ENCODE data around the gene GPR89A.

GPR89A gene

DNA sequence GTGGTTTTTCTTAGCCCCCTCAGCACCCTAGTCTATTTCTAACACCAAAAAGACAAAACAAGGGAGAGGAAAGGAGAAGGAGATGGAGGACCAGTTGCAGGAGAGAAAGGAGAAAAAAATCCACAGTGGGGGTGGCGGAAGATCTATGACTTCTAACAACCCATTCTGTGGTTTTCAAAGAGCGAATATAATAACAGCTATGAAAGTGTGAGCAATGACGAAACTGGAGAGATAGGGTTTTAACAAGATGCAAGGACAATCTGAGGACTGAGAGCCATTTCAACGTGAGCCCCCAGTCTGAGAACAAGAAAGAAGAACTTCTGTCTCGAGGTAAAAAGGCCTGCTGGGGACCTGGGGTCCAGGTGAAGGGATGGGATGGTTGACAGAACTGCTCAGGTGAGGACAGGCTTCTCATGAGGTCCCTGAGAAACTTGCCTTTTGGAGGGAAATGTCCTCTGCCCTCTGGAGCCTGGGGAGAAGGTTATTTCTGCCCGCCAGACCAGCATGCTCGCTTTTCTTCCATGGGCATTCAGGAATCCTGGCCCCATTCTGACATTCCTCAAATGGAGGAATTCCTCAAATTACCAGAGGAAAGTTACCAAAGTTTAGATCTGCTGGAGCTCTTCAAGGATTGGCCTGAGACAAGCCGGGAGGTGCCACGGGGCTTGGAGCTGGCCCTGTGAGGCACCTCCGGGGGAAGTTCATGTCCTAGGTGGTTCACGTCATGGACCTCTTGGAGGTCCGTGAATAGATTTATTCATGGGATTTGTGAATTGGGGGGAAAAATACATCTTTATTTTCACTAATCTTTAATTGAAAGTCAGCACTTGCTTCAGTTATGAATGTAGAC, 111.7 kb downstream of the GPR89A start, which contains the start of gene CD160:
Gene CD160 (plus strand): TSS at position 270 of the 850 bp plus-strand sequence. CDS start 8,829 bp downstream, outside the sequence.
- DNase-seq: no peak
